Measurements from ENCODE around the gene ABCB8.
A peak's percentile ranks its signal among the peaks of the same experiment; 100 is the strongest.
"Not testable (repeated sequence)": the region's sequence is repeated elsewhere in the genome, so short reads cannot be mapped to it uniquely, and the experiment has no call there.

The ABCB8 gene

DNA sequence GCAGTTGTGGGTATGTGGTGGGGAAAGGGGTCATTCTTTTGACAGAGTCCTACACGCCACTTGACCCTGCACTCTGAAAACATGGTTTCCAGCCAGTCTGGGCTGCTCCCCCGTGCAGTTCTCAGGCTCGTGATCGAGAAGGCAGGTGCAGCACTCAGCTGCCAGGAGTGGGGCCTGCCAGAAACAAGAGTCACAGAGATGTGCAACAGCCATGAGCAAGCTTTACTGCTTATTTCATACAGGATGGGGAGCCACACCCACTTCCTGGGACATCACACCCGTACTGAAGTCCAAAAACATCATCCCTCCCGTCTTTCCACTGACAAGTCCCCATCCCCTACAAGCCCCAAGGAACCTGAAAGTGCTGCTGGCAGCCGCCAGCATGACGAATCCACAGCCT, 13.3 kb upstream of the ABCB8 start:
- DNase-seq (ENCODE audit: low spot score) = no peak

DNA sequence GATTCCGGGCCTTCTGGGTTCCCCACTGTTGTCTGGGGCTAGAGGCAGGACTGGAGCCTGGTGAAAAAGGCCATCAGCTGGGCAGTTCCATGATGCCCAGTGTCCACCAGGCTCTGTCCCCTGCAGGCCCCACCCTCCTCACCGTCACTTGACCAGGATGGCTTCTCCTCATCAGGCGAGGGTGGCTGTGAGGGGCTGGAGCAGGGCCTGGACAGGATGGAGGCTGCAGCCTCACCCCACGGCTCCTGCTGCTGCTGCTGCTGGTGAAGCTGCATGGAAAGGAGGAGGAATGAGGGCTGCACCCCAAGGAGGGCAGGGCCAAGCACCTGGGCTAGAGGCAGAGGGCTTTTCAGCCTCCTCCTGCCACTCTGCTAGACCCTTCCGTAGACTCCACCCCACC, 12.3 kb upstream of the ABCB8 start:
- DNase-seq (ENCODE audit: low spot score) = no peak

- DNase-seq (ENCODE audit: low spot score) = no peak
Measured at GRCh38 chr7:151016505-151016904, 11.7 kb upstream of the ABCB8 start.

- DNase-seq (ENCODE audit: low spot score) = no peak
Measured at GRCh38 chr7:151016942-151017341, 11.3 kb upstream of the ABCB8 start.

- no peak for DNase-seq (ENCODE audit: low spot score)
Measured at GRCh38 chr7:151017370-151017952, 10.8 kb upstream of the ABCB8 start.

- DNase-seq (ENCODE audit: low spot score) = peak; percentile 79
Measured at GRCh38 chr7:151017953-151018420, 10.3 kb upstream of the ABCB8 start.

DNA sequence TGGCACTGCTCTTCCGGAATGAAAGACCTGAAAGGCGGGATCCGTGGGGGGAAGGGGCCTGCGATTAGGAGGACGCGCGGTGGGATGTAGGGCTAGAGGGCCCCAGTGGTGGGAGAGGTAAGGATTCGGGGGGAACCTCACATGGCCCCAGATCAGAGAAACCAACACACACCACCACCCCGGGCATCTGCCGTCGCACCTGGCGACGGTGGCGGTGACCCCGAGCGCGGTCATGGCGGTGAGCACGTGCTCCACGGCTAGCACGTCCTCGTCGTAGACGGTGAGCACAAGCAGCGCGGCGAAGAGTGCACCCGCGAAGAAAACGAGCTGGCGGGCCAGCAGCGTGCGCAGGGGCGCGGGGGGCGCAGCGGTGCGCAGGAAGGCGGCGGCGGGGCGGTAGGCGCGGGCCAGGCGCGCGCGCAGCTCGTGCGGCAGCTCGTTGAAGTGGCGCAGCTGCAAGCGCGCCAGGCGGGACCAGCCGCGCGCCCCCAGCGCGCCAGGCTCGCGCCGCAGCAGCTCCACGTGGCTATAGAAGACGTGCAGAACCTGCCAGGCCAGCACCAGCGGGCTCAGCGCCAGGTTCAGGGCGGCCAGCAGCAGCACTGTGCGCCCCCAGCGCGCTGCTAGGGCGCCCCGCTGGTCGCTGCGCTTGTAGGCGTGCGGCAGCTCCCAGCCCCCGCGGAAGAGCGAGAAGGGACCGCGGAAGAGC, 9.7 kb upstream of the ABCB8 start:
- no peak for DNase-seq (ENCODE audit: low spot score)

GRCh38 chr7:151019130-151019447, 9.2 kb upstream of the ABCB8 start:
- no peak for DNase-seq (ENCODE audit: low spot score)

- DNase-seq (ENCODE audit: low spot score) = no peak
Measured at GRCh38 chr7:151020231-151020630, 8.0 kb upstream of the ABCB8 start.

GRCh38 chr7:151023232-151023631, 5.0 kb upstream of the ABCB8 start:
- DNase-seq (ENCODE audit: low spot score) = no peak

GRCh38 chr7:151024435-151025056, 3.7 kb upstream of the ABCB8 start, which contains the start of gene ATG9B:
TSS of gene ATG9B (minus strand) at chr7:151024494. CDS start at chr7:151024423, 71 bp downstream.
- no peak for DNase-seq (ENCODE audit: low spot score)

- DNase-seq (ENCODE audit: low spot score) = no peak
Measured at GRCh38 chr7:151025924-151026671, 2.2 kb upstream of the ABCB8 start.

- not testable (repeated sequence) for DNase-seq (ENCODE audit: low spot score)
Measured at GRCh38 chr7:151026771-151027727, 1.2 kb upstream of the ABCB8 start.

- DNase-seq (ENCODE audit: low spot score) = not testable (repeated sequence)
Measured at GRCh38 chr7:151027728-151028130, 521 bp upstream of the ABCB8 start.

DNA sequence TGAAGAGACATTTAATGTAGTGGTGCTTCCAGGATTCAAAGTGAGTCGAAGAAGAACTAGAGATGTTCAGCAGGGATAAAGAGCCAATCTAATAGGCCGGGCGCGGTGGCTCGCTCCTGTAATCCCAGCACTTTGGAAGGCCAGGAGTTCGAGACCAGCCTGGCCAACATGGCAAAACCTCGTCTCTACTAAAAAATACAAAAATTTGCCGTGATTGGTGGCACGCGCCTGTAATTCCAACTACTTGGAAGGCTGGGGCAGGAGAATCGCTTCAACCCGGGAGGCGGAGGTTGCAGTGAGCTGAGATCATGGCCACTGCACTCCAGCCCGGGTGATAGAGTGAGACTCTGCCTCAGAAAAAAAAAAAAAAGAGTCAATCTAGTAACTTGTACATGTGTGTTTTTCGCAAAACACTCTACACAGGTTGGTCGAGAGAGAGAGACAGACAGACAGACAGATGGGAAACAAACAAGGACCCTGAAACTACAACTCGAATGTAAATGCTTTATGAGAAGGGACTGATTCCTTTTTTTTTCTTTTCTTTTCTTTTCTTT, 775 bp downstream of the ABCB8 start:
- no peak for DNase-seq (ENCODE audit: low spot score)

- DNase-seq (ENCODE audit: low spot score) = no peak
Measured at GRCh38 chr7:151031011-151031410, 2.8 kb downstream of the ABCB8 start.

GRCh38 chr7:151032936-151033863, 5.0 kb downstream of the ABCB8 start:
- no peak for DNase-seq (ENCODE audit: low spot score)

- no peak for DNase-seq (ENCODE audit: low spot score)
Measured at GRCh38 chr7:151033864-151034249, 5.6 kb downstream of the ABCB8 start.

GRCh38 chr7:151034312-151035025, 6.2 kb downstream of the ABCB8 start:
- no peak for DNase-seq (ENCODE audit: low spot score)
